Ovary (tissue), 9 donors: ENCODE results near the gene TMEM182. TPM values are rescaled to one million over a fixed set of nuclear protein-coding genes. Genes with fewer than 3 reads are reported as not detected.

ENCODE experiments used
- DNase-seq, 5 donors: peaks; one replicate each; pipeline ENCODE4 v3.0.0-alpha.2; 2019 to 2020
- H3K27ac ChIP-seq, 2 donors: fragments of 200-600 bp; one replicate each; pipeline versions ENCODE4 v1.5.1 to v1.8.0; 2019 to 2022
- H3K27me3 ChIP-seq: fragments of 200-600 bp; one replicate; pipeline ENCODE4 v1.8.0; 2022
- H3K36me3 ChIP-seq: fragments of 200-600 bp; sonication (generic); one replicate; pipeline ENCODE4 v1.5.1; 2019
- H3K4me1 ChIP-seq: one replicate; pipeline ENCODE4 v1.8.1; 2013; ENCODE audit warnings: mild to moderate bottlenecking, moderate library complexity; ENCODE audit not compliant: insufficient read depth
- H3K4me3 ChIP-seq: fragments of 200-600 bp; sonication (generic); one replicate; pipeline ENCODE4 v1.5.1; 2017
- H3K9me3 ChIP-seq, 2 donors: fragments of 200-600 bp in 1 of 2; sonication (generic) in 1 of 2; one replicate each; pipeline versions ENCODE4 v1.5.1 to v1.8.1; 2013 to 2019; ENCODE audit warnings: mild to moderate bottlenecking in 1 of 2, moderate library complexity in 1 of 2
- CTCF ChIP-seq, 3 donors: fragments of 450-650 bp in 2 of 3; fragments of 200-600 bp in 1 of 3; IDR thresholded peaks; one replicate each; pipeline versions ENCODE4 v1.5.1 to v1.8.0; 2016 to 2022; ENCODE audit warnings: antibody characterized with exemption in 3 of 3, mild to moderate bottlenecking in 1 of 3
- EP300 ChIP-seq: sonication (generic); formaldehyde crosslinking; IDR thresholded peaks from one replicate; pipeline ENCODE4 v1.6.1; 2017; ENCODE audit warnings: antibody characterized with exemption
- POLR2A ChIP-seq: fragments of 450-650 bp; IDR thresholded peaks from one replicate; pipeline ENCODE4 v1.6.1; 2017; ENCODE audit warnings: antibody characterized with exemption, mild to moderate bottlenecking, moderate library complexity
- WGBS, 3 donors: extraction: QIAGEN DNeasy Blood & Tissue Kit in 1 of 3; methylation state at CpG; one replicate each; pipeline versions ENCODE4 v1.1.5 to v1.1.7; 2013 to 2017; 5-methylcytosine and 5-hydroxymethylcytosine counted together
- intact Hi-C, 4 donors: fragments of 100-400 bp; cut with DNase I; formaldehyde crosslinking; loops; one replicate each; pipeline versions ENCODE4 v1.11.0 to v1.15.1; 2022 to 2023
- polyA plus RNA-seq, 2 donors: library from polyadenylated mRNA; stranded (reverse); fragments of 200-250 nt in 1 of 2; fragments of 350-450 nt in 1 of 2; fragmentation: Illumina TruSeq in 1 of 2; extraction: RNeasy Lipid Tissue Mini Kit (QIAGEN cat#74804) in 1 of 2; gene quantifications; one replicate each; pipeline ENCODE4 v1.2.3, GENCODE V29; 2013 to 2014
- total RNA-seq, 7 donors: library from RNA; depleted of rRNA in 2 of 7; stranded (reverse); fragments of >200 nt in 2 of 7; fragmentation: NEBNext Ultra II Directional in 3 of 7; extraction: Animal tissue kit (Norgen Biotek cat#: 25700) in 3 of 7; gene quantifications; one replicate each; pipeline versions ENCODE4 v1.1.0 to v1.2.4, GENCODE V29; 2016 to 2023
- donor health status: DM: no; HTN: no; CAD: no; lungs with moderate emphysema.
- donor health status: DM: no; HTN: no; CAD: no.
- donor health status: Bipolar disorder and iron deficiency.
- donor health status: DM: yes; HTN: yes; CAD: no.
- donor health status: DM: no; HTN: no; CAD: no.
- donor health status: DM: yes; HTN: yes; CAD: no.

Gene TMEM182
- total and polyA plus RNA-seq, 9 donors: 0.91 to 4.0 (median 2.3) TPM

GRCh38 chr2:102780467-102780866 lies 18.6 kb downstream of the TMEM182 start:
- 89 to 96% (median 89%) methylated on average over 1 of the region's 1 CpG for WGBS, 3 donors
- Histone ChIP-seq H3K36me3 (no peaks in the 10 kb centered on the region), H3K9me3 (no peaks in the 10 kb centered on the region), H3K27ac (no peak overlapping the region), H3K4me3 (no peak overlapping the region), H3K27me3 (no peaks in the 10 kb centered on the region), H3K4me1 (no peaks in the 10 kb centered on the region)
- DNase-seq: no peak
- intact Hi-C loops: no loop called here
- TF ChIP-seq CTCF (IDR thresholded peaks at IDR 0.05) (no peak), POLR2A (no peak), EP300 (no peak)

GRCh38 chr2:102782187-102782586 lies 20.4 kb downstream of the TMEM182 start:
- intact Hi-C loops: no loop called here
- Histone ChIP-seq H3K27me3 (no peaks in the 10 kb centered on the region), H3K4me1 (no peaks in the 10 kb centered on the region), H3K27ac (no peak overlapping the region), H3K9me3 (no peaks in the 10 kb centered on the region), H3K36me3 (no peaks in the 10 kb centered on the region), H3K4me3 (no peak overlapping the region)
- WGBS, 3 donors: 95 to 100% (median 96%) methylated on average over 2 of the region's 2 CpGs
- no peak for TF ChIP-seq POLR2A
- TF ChIP-seq CTCF (IDR thresholded peaks at IDR 0.05): no peak
- TF ChIP-seq EP300: no peak
- DNase-seq: no peak

- Histone ChIP-seq H3K27me3 (no peaks in the 10 kb centered on the region), H3K27ac (no peak overlapping the region), H3K4me1 (no peaks in the 10 kb centered on the region), H3K4me3 (no peak overlapping the region), H3K9me3 (no peaks in the 10 kb centered on the region), H3K36me3 (no peaks in the 10 kb centered on the region)
- DNase-seq: no peak
- TF ChIP-seq CTCF (IDR thresholded peaks at IDR 0.05): no peak
- TF ChIP-seq EP300: no peak
- no peak for TF ChIP-seq POLR2A
- 44 to 66% (median 60%) methylated on average over 1 of the region's 1 CpG for WGBS, 3 donors
- intact Hi-C loops: no loop called here
Measured at GRCh38 chr2:102782933-102783332, 21.1 kb downstream of the TMEM182 start.

GRCh38 chr2:102783506-102784183 lies 21.8 kb downstream of the TMEM182 start:
- Histone ChIP-seq H3K4me3 (no peak overlapping the region), H3K4me1 (no peaks in the 10 kb centered on the region), H3K27me3 (no peaks in the 10 kb centered on the region), H3K27ac (no peak overlapping the region), H3K36me3 (no peaks in the 10 kb centered on the region), H3K9me3 (no peaks in the 10 kb centered on the region)
- intact Hi-C loops: no loop called here
- TF ChIP-seq CTCF (IDR thresholded peaks at IDR 0.05): no peak
- TF ChIP-seq POLR2A: no peak
- no peak for TF ChIP-seq EP300
- DNase-seq: no peak
- 59 to 70% (median 63%) methylated on average over 7 of the region's 7 CpGs for WGBS, 3 donors
